SK-N-MC (cell line): ENCODE results near the gene MFAP3.

Source experiments
- EZH2 ChIP-seq: fragments of 200-600 bp; sonication (generic); IDR thresholded peaks from one replicate; pipeline ENCODE4 v1.6.1; 2017; ENCODE audit warnings: antibody characterized with exemption
- POLR2AphosphoS5 ChIP-seq: IDR thresholded peaks from 2 replicates; pipeline ENCODE4 v1.6.1; 2012; ENCODE audit warnings: mild to moderate bottlenecking, low read depth, low read length, borderline replicate concordance

DNA sequence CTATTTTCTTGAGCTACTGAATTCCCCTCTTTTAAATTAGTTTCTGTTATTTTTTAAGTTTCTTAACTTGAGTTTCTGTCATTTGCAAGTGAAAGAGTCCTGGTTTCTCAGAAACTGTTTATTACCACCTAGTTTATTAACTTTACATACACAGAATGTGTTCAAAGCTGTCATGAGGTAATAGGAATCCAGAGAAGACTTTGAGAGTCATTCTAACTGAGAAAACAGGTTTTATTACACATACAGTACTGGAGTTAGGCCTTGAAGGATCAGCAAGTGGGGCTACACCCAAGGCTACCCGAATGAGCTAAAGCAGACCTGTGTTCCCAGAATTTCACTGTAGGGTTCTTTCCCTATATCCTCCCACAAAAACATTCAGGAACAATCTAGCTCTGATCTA lies 33.1 kb upstream of the MFAP3 start:
- TF ChIP-seq EZH2 (no peak), POLR2AphosphoS5 (no peak)
